ENCODE data around the gene YEATS2. TPM values are rescaled to one million over a fixed set of nuclear protein-coding genes. Genes with fewer than 3 reads are reported as not detected.

YEATS2 gene
- polyA plus RNA-seq, 1 donor (not counting 4 experiments of a cell fraction or from before 2014, with no cell fraction given), result 21.7 TPM

DNA sequence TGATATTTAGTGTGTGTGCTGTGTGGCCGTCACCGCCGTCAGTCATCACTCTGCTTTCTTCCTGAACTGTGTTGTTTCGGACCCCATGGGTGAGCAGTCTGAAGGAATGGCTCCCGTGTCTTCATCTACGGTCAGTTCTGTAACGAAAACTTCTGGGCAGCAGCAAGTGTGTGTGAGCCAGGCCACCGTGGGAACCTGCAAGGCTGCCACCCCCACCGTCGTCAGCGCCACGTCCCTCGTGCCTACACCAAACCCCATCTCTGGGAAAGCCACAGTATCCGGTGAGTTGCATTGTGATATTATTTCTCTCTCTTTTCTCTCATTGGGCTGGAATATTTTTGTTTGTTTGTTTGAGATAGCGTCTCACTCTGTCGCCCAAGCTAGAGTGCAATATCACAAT is 93.1 kb downstream of the YEATS2 start:
- dilution Hi-C loops (cut with MboI; ENCODE audit: extremely low pct_ligation_motif_present, low sequenced_read_pairs), result no loop called here
- no peaks in the 10 kb centered on the region for H3K79me2 ChIP-seq (ENCODE audit: control insufficient read depth, insufficient read depth, low read length)
- H3K4me3 ChIP-seq (ENCODE audit: control insufficient read depth in 2 of 3, extremely low read depth in 1 of 3, insufficient read depth in 2 of 3, low read depth in 1 of 3, low read length in 3 of 3), result no peak overlapping the region
- no peaks in the 10 kb centered on the region for H3K9me1 ChIP-seq (ENCODE audit: control insufficient read depth, extremely low read depth, insufficient read depth, low read length)
- no peak for TF ChIP-seq EZH2 (IDR thresholded peaks at IDR 0.05; ENCODE audit: low read length)
- TF ChIP-seq, protein P1, sequence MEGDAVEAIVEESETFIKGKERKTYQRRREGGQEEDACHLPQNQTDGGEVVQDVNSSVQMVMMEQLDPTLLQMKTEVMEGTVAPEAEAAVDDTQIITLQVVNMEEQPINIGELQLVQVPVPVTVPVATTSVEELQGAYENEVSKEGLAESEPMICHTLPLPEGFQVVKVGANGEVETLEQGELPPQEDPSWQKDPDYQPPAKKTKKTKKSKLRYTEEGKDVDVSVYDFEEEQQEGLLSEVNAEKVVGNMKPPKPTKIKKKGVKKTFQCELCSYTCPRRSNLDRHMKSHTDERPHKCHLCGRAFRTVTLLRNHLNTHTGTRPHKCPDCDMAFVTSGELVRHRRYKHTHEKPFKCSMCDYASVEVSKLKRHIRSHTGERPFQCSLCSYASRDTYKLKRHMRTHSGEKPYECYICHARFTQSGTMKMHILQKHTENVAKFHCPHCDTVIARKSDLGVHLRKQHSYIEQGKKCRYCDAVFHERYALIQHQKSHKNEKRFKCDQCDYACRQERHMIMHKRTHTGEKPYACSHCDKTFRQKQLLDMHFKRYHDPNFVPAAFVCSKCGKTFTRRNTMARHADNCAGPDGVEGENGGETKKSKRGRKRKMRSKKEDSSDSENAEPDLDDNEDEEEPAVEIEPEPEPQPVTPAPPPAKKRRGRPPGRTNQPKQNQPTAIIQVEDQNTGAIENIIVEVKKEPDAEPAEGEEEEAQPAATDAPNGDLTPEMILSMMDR (optimal IDR thresholded peaks at IDR 0.05 in 1 of 3, IDR thresholded peaks at IDR 0.05 in 1 of 3, conservative IDR thresholded peaks at IDR 0.05 in 1 of 3; ENCODE audit: extremely low read depth in 1 of 3, insufficient read depth in 2 of 3, low read length in 3 of 3), result no peak
- no peak overlapping the region for H3K4me2 ChIP-seq (ENCODE audit: control insufficient read depth, extremely low read depth, insufficient read depth, low read depth, low read length)
- no peaks in the 10 kb centered on the region for H4K20me1 ChIP-seq (ENCODE audit: control insufficient read depth, extremely low read depth, insufficient read depth, low read length)
- no peaks in the 10 kb centered on the region for H3K27me3 ChIP-seq (ENCODE audit: control insufficient read depth, extremely low read depth, insufficient read depth, low read length)
- no peaks in the 10 kb centered on the region for H3K9me3 ChIP-seq (ENCODE audit: control insufficient read depth, low read depth, low read length)
- no peak overlapping the region for H3K27ac ChIP-seq (ENCODE audit: control insufficient read depth, insufficient read depth, low read length)
- H3K9ac ChIP-seq (ENCODE audit: control insufficient read depth, extremely low read depth, insufficient read depth, low read length), result no peak overlapping the region
- H2AFZ ChIP-seq (ENCODE audit: control insufficient read depth, low read length), result no peak overlapping the region
- H3K36me3 ChIP-seq (ENCODE audit: control insufficient read depth in 2 of 2, extremely low read depth in 1 of 2, insufficient read depth in 2 of 2, low read length in 2 of 2), result peaks cover 12 to 17% of the 10 kb centered on the region in 2 experiments
- FAIRE-seq (no peak), DNase-seq (ENCODE audit: low read depth, low spot score) (no peak)
- H3K4me1 ChIP-seq (ENCODE audit: control insufficient read depth, extremely low read depth, insufficient read depth, low read length), result no peaks in the 10 kb centered on the region

DNA sequence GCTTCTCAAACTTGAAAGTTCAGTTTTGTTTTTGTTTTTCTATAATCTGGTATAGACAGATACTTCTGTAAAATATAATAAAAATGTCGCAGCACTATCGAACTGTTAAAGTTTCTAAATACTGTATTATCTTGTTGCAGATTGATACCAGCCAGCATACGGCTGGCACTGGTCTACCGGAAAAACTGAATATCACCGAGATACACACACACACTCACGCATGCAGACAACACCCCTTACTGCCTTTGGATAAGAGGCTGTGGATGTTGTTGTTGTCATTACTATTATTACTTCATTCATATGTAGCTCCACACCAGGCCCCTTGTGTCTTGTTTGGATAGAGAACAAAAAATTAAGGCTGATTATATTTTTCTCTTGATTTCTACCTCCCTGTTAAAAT is 95.4 kb downstream of the YEATS2 start:
- H4K20me1 ChIP-seq (ENCODE audit: control insufficient read depth, extremely low read depth, insufficient read depth, low read length), result no peaks in the 10 kb centered on the region
- peaks cover 8 to 20% of the 10 kb centered on the region in 2 experiments for H3K36me3 ChIP-seq (ENCODE audit: control insufficient read depth in 2 of 2, extremely low read depth in 1 of 2, insufficient read depth in 2 of 2, low read length in 2 of 2)
- no peak overlapping the region for H3K4me2 ChIP-seq (ENCODE audit: control insufficient read depth, extremely low read depth, insufficient read depth, low read depth, low read length)
- H3K4me3 ChIP-seq (ENCODE audit: control insufficient read depth in 2 of 3, extremely low read depth in 1 of 3, insufficient read depth in 2 of 3, low read depth in 1 of 3, low read length in 3 of 3), result no peak overlapping the region
- H3K9me1 ChIP-seq (ENCODE audit: control insufficient read depth, extremely low read depth, insufficient read depth, low read length), result no peaks in the 10 kb centered on the region
- no peak overlapping the region for H2AFZ ChIP-seq (ENCODE audit: control insufficient read depth, low read length)
- H3K27me3 ChIP-seq (ENCODE audit: control insufficient read depth, extremely low read depth, insufficient read depth, low read length), result no peaks in the 10 kb centered on the region
- H3K4me1 ChIP-seq (ENCODE audit: control insufficient read depth, extremely low read depth, insufficient read depth, low read length), result no peaks in the 10 kb centered on the region
- dilution Hi-C loops (cut with MboI; ENCODE audit: extremely low pct_ligation_motif_present, low sequenced_read_pairs), result no loop called here
- no peak overlapping the region for H3K9ac ChIP-seq (ENCODE audit: control insufficient read depth, extremely low read depth, insufficient read depth, low read length)
- H3K79me2 ChIP-seq (ENCODE audit: control insufficient read depth, insufficient read depth, low read length), result no peaks in the 10 kb centered on the region
- H3K27ac ChIP-seq (ENCODE audit: control insufficient read depth, insufficient read depth, low read length), result no peak overlapping the region
- no peak for FAIRE-seq
- no peaks in the 10 kb centered on the region for H3K9me3 ChIP-seq (ENCODE audit: control insufficient read depth, low read depth, low read length)
- no peak for TF ChIP-seq EZH2 (IDR thresholded peaks at IDR 0.05; ENCODE audit: low read length)
- TF ChIP-seq, protein P1 (optimal IDR thresholded peaks at IDR 0.05 in 1 of 3, IDR thresholded peaks at IDR 0.05 in 1 of 3, conservative IDR thresholded peaks at IDR 0.05 in 1 of 3; ENCODE audit: extremely low read depth in 1 of 3, insufficient read depth in 2 of 3, low read length in 3 of 3), result no peak
- no peak for DNase-seq (ENCODE audit: low read depth, low spot score)
